ENCODE measurements around the gene LGALS9C. TPM values are rescaled to one million over a fixed set of nuclear protein-coding genes. Genes with fewer than 3 reads are reported as not detected.
"Not testable (repeated sequence)": the region's sequence is repeated elsewhere in the genome, so short reads cannot be mapped to it uniquely, and the experiment has no call there.

LGALS9C gene
- total RNA-seq, 1 experiment from 2014 or later, result not detected

GRCh38 chr17:18470345-18470930 lies 6.2 kb upstream of the LGALS9C start:
- in situ Hi-C loops (cut with HindIII; ENCODE audit: low pct_unique_long_range_greater_than_20kb, low sequenced_read_pairs), result not testable (repeated sequence)

DNA sequence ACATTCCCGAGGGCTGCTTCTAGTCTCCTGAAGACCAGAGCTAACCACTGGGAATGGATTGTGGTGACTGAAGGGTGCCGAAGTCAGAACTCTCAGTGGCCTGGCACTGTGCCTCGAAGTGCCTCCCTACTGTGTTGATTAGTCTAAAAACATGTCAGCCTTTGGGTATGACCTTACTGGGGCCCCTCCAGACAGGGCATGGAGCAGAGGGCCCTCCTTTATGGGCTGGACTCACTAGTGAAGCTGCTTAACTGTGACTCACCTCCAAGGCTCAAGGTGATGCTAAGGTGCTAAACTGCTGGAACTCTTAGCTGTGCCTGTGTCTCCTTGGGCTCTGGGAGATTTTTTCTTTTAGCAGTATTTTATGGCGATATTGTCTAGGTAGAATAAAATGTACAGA lies 2.6 kb upstream of the LGALS9C start:
- in situ Hi-C loops (cut with HindIII; ENCODE audit: low pct_unique_long_range_greater_than_20kb, low sequenced_read_pairs); DNase-seq (ENCODE audit: low read depth, low spot score): not testable (repeated sequence)

More at GRCh38 chr17:18470345-18470930, 6.2 kb upstream of the LGALS9C start:
- DNase-seq (ENCODE audit: low read depth, low spot score), result not testable (repeated sequence)

- in situ Hi-C loops (cut with HindIII; ENCODE audit: low pct_unique_long_range_greater_than_20kb, low sequenced_read_pairs), result not testable (repeated sequence)
- peak; percentile 84 for DNase-seq (ENCODE audit: low read depth, low spot score)
Measured at GRCh38 chr17:18474754-18475153, 1.8 kb upstream of the LGALS9C start.

DNA sequence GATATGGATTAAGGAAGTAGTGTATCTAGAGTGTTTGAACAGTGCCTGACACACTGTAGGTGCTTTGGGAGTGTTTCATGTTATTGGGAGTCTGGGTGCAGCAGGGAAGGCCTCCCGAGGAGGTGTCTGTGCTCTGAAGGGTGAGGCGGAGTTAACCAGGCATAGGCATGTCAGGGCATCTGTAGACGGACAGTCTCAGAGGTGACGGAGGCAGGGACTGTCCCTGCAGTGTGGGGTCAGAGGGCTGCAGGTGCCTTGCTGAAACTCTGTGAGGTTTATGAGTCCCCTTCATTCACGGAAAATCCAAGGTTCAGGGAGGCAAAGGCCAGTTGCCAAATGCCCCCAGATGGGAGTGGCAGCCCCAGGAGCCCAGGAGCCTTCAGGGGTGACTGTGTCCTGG lies 778 bp downstream of the LGALS9C start:
- DNase-seq (ENCODE audit: low read depth, low spot score); in situ Hi-C loops (cut with HindIII; ENCODE audit: low pct_unique_long_range_greater_than_20kb, low sequenced_read_pairs): not testable (repeated sequence)

- DNase-seq (ENCODE audit: low read depth, low spot score); in situ Hi-C loops (cut with HindIII; ENCODE audit: low pct_unique_long_range_greater_than_20kb, low sequenced_read_pairs): not testable (repeated sequence)
Measured at GRCh38 chr17:18478362-18478761, 1.8 kb downstream of the LGALS9C start.

DNA sequence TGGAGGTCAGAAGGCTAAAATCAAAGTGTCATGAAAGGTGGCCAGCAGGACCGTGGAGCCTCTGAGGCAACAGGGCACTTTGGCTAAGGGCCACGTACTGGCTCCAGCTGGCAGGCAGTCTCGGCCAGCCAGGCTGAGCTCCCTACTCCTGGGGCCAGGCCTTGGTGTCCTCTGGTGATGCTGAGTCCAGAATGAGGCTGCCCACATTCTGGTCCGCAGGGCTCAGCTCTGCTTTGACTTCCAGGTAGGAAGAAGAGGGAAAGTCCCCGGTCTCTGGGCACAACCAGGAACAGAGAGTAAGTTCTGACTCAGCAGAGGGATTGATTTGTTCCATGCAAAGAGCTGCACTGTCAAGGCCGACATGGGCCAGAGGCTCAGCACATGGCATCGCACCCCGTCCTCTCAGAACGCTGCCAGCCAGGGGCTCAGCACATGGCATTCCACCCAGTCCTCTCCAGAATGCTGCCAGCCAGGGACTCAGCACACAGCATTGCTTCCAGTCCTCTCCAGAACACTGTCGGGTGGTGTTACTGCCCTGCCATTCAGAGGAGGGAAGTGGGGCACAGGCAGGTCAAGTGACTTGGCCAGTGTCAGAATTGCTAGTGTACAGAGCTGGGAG lies 2.5 kb downstream of the LGALS9C start:
- in situ Hi-C loops (cut with HindIII; ENCODE audit: low pct_unique_long_range_greater_than_20kb, low sequenced_read_pairs); DNase-seq (ENCODE audit: low read depth, low spot score): not testable (repeated sequence)

DNA sequence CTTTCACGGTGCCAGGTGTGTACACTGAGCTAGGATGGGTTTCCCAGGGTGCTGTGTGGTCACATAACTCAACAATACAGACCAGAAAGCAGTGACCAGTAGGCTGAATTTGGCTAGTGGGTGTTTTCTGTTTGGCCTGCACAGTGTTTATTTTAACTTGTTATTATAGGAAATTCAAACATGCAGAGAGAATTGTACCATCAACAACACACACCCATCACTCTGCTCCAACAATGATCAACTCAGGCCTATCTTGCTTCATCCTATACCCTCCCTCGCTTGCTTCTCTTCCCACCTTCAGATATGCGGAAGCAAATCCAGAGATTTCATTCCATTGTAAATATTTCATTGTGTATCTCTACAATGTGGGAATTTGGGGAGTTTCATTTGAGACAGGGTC lies 5.2 kb downstream of the LGALS9C start:
- in situ Hi-C loops (cut with HindIII; ENCODE audit: low pct_unique_long_range_greater_than_20kb, low sequenced_read_pairs); DNase-seq (ENCODE audit: low read depth, low spot score): not testable (repeated sequence)

DNA sequence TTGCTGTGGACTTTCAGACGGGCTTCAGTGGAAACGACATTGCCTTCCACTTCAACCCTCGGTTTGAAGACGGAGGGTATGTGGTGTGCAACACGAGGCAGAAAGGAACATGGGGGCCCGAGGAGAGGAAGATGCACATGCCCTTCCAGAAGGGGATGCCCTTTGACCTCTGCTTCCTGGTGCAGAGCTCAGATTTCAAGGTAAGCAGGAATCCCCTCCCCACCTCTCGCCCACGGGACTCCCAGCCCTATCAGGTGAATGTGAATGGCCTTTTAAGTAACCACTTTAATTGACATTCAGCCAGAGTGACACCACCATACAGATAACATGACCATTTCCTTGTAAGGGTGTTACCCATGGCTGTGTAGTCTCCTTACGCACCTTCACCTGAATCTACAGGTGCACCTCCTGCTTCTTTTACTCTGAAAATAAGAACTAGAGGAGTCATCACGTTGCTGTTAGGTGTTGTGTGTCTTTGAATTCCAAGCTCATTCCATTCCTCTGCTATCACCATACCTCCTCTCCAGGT lies 9.4 kb downstream of the LGALS9C start:
- DNase-seq (ENCODE audit: low read depth, low spot score); in situ Hi-C loops (cut with HindIII; ENCODE audit: low pct_unique_long_range_greater_than_20kb, low sequenced_read_pairs): not testable (repeated sequence)

DNA sequence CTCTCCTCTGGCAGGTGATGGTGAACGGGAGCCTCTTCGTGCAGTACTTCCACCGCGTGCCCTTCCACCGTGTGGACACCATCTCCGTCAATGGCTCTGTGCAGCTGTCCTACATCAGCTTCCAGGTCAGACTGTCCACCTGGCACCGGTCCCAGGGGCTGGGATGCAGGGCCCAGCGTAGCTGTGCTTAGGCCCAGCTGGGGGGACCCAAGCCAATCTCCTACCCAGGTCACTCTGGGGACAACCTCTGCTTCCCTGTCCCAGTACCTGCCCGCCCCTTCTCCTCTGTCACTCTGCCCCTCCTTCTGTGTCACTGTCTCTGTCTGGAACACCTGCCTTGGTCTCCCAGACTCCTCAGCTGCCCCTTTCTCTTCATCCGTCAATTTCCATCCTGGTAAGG lies 11.0 kb downstream of the LGALS9C start:
- in situ Hi-C loops (cut with HindIII; ENCODE audit: low pct_unique_long_range_greater_than_20kb, low sequenced_read_pairs); DNase-seq (ENCODE audit: low read depth, low spot score): not testable (repeated sequence)

DNA sequence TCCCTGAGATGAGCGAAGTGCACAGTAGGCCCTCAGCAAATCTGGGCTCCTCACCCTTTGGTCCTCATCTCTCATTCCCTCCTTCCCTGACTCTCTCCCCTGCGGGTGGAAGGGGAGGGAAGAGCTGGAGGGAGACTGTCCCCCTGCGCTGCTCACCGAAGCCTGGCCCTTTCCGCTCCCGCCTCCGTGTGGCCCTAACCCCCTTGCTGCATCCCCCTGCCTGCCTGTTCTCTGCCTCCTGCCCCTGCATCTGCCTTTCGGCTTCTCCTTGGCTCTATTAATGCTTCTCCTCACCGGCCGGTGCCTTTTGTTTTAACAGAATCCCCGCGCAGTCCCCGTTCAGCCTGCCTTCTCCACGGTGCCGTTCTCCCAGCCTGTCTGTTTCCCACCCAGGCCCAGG lies 12.0 kb downstream of the LGALS9C start:
- DNase-seq (ENCODE audit: low read depth, low spot score); in situ Hi-C loops (cut with HindIII; ENCODE audit: low pct_unique_long_range_greater_than_20kb, low sequenced_read_pairs): not testable (repeated sequence)

GRCh38 chr17:18490016-18490415 lies 13.4 kb downstream of the LGALS9C start:
- DNase-seq (ENCODE audit: low read depth, low spot score); in situ Hi-C loops (cut with HindIII; ENCODE audit: low pct_unique_long_range_greater_than_20kb, low sequenced_read_pairs): not testable (repeated sequence)

DNA sequence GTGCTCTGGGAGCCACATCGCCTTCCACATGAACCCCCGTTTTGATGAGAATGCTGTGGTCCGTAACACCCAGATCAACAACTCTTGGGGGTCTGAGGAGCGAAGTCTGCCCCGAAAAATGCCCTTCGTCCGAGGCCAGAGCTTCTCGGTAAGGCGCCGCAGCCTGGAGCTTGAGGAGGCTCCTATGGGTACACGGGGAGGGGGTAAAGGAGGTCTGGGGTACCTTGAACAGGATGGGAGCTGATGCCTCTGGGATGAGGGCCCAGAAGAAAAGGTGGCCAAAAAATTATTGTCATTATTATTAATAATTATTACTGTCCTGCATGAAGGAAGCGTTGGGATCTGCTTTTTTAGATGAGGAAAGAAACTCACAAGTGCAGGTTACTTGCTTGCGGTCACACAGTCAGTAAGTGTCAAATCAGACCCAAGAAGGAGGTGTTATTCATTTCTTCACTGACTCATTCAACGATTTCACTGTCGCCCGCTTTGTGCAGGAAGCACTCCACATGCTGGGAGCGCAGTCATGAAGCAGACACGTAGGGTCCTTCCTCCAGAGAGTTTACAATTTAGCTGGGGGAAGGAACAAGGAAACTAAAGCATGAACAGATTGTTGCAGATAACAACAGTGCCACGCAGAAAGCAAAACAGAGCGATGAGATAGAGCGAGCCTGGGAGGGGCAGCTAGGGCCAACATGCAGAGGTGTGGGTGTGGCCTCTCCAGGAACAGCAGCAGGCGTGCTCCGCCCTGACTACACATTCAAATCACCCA lies 16.3 kb downstream of the LGALS9C start:
- in situ Hi-C loops (cut with HindIII; ENCODE audit: low pct_unique_long_range_greater_than_20kb, low sequenced_read_pairs); DNase-seq (ENCODE audit: low read depth, low spot score): not testable (repeated sequence)

GRCh38 chr17:18494250-18494768 lies 17.7 kb downstream of the LGALS9C start:
- in situ Hi-C loops (cut with HindIII; ENCODE audit: low pct_unique_long_range_greater_than_20kb, low sequenced_read_pairs); DNase-seq (ENCODE audit: low read depth, low spot score): not testable (repeated sequence)

- DNase-seq (ENCODE audit: low read depth, low spot score); in situ Hi-C loops (cut with HindIII; ENCODE audit: low pct_unique_long_range_greater_than_20kb, low sequenced_read_pairs): not testable (repeated sequence)
Measured at GRCh38 chr17:18497044-18497443, 20.5 kb downstream of the LGALS9C start.

GRCh38 chr17:18499100-18499499 lies 22.5 kb downstream of the LGALS9C start:
- DNase-seq (ENCODE audit: low read depth, low spot score); in situ Hi-C loops (cut with HindIII; ENCODE audit: low pct_unique_long_range_greater_than_20kb, low sequenced_read_pairs): not testable (repeated sequence)

DNA sequence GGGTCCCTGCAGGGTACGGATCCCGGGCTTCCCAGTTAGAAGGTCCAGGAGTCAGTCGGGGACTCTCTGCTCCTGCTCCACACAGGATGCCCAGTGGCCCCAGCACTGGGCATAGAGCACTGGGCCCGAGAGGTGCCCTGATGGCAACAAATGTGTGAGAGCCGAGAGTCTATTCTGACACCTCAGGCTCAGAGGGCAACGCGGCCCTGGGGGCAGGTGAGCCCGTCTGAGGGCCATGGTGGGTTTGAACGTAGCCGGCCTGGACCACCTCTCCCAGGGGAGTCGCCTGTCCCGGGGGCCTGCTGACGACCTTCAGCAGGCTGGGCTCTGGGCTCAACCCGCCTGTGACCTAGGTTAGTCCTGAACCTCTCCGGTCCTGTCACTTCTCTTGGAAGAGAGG lies 23.2 kb downstream of the LGALS9C start:
- in situ Hi-C loops (cut with HindIII; ENCODE audit: low pct_unique_long_range_greater_than_20kb, low sequenced_read_pairs); DNase-seq (ENCODE audit: low read depth, low spot score): not testable (repeated sequence)

DNA sequence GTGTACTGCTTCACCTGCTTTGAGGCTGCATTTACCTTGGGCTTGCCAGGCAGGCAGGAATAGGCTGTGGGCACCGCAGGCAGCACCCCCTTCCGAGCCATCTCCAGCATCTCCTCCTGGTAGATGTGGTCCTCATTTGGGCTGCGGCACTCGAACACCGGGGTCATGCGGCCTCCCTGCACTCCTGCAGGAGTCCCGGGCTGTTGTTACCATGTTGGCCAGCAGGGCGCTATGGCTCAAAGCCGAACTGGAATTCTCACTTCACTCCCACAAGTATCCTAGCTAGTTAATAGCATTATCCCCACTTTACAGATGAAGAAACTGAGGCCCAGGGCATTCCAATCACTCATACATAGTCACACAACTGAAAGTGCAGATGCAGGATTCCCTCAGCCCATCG lies 23.7 kb downstream of the LGALS9C start:
- DNase-seq (ENCODE audit: low read depth, low spot score); in situ Hi-C loops (cut with HindIII; ENCODE audit: low pct_unique_long_range_greater_than_20kb, low sequenced_read_pairs): not testable (repeated sequence)

GRCh38 chr17:18500816-18501215 lies 24.2 kb downstream of the LGALS9C start:
- in situ Hi-C loops (cut with HindIII; ENCODE audit: low pct_unique_long_range_greater_than_20kb, low sequenced_read_pairs); DNase-seq (ENCODE audit: low read depth, low spot score): not testable (repeated sequence)
